ENCODE data around the gene RETSAT.
"Not testable (repeated sequence)": the region's sequence is repeated elsewhere in the genome, so short reads cannot be mapped to it uniquely, and the experiment has no call there.

Gene RETSAT

DNA sequence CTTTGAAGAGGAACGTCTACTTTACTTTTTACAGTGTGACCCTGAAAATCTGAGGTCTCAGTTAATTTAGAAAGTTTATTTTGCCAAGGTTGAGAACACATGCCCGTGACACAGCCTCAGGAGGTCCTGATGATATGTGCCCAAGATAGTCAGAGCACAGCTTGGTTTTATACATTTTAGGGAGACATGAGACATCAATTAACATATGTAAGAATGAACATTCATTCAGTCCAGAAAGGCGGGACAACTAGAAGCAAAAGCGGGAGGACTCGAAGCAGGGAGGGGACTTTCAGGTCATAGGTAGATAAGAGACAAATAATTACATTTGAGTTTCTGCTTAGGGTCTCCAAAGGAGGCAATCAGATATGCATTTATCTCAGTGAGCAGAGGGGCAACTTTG, 23.9 kb upstream of the RETSAT start:
- DNase-seq: no peak

DNA sequence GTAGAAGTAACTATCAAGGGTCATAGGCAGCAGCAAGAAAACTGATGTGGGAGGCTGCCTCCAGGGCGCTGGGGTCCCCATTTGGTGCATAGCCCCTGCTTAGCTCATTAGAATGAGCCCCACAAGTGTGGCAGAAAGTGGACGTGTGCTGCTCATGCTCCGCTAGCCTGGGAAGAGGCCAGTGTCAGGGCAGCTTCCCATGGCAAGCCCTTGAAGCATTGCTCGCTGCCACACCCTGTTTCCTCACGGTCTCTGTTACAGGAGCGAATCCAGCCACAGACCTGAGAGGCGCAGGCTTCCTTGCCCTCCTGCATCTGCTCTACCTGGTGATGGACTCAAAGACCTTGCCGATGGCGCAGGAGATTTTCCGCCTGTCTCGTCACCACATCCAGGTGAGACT, 22.8 kb upstream of the RETSAT start:
- no peak for DNase-seq

GRCh38 chr2:85376291-85377065, 22.1 kb upstream of the RETSAT start:
- no peak for DNase-seq

GRCh38 chr2:85371045-85371444, 16.7 kb upstream of the RETSAT start:
- no peak for DNase-seq

DNA sequence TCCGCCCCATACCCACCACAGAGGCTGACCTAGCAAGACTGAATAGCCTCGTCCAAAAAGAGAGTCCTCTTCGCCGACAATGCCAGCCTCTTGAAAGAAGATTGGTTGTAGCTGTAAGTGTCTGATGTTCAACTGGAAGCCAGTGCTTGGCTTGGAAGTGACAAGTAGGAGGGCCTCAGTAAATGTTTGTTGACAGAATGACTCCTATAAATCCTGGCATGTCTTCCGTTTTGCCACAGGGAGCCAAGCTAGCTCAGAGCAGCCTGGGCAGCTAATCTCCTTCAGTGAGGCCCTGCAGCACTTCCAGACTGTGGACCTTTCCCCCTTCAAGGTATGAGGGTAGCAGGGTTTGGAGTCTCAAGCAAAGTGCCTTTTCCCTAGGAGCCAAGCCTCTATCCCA, 15.2 kb upstream of the RETSAT start:
- no peak for DNase-seq

DNA sequence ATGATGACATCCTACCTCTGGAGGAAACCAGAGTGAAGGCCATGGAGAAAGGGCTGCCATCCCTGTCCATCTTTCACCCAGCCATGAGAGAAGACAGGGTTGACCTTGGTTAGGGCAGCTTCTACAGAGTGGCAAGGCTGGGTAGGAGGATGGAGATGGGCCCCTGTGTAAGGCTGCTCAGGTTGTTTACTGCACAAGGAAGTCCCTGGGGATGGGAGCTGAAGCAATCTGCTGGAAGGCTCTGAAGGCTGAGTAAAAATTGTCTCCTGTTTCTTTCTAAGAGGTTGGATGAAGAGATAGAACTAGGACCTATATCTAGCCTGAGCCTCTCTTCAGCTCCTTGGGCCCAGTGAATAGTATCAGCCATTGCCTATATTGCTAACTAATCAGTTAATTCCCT, 14.6 kb upstream of the RETSAT start:
- DNase-seq: no peak

- DNase-seq: no peak
Measured at GRCh38 chr2:85367180-85367579, 12.9 kb upstream of the RETSAT start.

- DNase-seq: not testable (repeated sequence)
Measured at GRCh38 chr2:85362653-85363387, 8.5 kb upstream of the RETSAT start.

DNA sequence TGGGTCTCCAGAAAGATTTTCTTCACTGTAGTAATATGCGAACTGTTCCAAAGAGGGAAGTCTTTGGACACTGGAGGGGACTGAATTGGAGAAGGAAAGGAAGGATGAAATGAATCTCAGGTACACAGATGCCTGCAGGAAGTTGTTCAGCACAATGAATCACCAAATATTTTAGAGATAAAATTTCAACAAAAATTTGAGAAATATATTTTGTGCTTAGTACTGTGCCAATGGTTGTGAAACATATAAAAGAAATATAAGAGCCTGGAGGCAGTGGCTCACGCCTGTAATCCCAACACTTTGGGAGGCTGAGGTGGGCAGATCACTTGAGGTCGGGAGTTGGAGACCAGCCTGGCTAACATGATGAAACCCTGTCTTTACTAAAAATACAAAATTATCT, 3.4 kb upstream of the RETSAT start:
- no peak for DNase-seq

GRCh38 chr2:85356186-85356585, 1.9 kb upstream of the RETSAT start:
- DNase-seq: no peak

DNA sequence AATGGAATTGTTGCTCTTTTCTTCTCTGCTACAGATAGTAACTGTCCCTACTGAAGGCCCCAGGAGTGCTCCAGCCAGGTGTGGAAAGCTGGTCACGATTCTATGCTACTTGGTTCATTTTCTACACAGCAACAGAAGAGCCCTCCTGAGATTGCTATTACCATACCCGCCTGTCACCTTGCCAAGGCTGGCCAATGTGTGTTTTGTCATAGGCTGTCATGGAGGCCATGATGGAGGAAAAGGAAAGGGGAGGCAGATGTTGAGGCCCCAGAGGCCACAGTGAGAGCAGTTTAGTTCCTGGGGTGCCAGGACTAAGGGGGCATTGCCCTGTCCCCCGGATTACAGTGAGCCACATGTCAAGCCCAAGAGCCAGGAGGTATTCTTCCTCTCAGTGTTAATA, 1.2 kb upstream of the RETSAT start:
- DNase-seq: no peak

- DNase-seq: no peak
Measured at GRCh38 chr2:85355073-85355410, 714 bp upstream of the RETSAT start.

DNA sequence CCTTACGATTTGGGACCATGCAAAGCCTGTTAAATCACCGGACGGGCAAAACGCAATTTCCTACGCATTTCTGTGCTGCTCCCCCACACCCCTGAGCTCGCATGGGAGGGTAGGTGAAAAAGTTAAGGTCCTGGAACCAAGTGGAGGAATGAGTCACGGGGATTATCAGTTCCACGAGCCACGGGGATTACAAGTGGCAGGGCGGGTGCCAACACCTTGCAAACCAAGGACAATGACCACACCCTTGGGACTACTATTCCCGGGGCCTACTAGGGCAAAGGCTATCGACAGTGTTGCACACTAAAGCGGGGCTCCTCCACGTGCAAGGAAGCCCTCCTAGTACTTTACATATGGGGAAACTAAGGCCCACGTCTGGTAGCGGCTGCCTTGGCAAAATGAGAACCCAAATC, 447 bp downstream of the RETSAT start:
- no peak for DNase-seq

GRCh38 chr2:85347599-85347998, 6.7 kb downstream of the RETSAT start:
- DNase-seq: no peak

- no peak for DNase-seq
Measured at GRCh38 chr2:85344356-85344954, 9.9 kb downstream of the RETSAT start.

DNA sequence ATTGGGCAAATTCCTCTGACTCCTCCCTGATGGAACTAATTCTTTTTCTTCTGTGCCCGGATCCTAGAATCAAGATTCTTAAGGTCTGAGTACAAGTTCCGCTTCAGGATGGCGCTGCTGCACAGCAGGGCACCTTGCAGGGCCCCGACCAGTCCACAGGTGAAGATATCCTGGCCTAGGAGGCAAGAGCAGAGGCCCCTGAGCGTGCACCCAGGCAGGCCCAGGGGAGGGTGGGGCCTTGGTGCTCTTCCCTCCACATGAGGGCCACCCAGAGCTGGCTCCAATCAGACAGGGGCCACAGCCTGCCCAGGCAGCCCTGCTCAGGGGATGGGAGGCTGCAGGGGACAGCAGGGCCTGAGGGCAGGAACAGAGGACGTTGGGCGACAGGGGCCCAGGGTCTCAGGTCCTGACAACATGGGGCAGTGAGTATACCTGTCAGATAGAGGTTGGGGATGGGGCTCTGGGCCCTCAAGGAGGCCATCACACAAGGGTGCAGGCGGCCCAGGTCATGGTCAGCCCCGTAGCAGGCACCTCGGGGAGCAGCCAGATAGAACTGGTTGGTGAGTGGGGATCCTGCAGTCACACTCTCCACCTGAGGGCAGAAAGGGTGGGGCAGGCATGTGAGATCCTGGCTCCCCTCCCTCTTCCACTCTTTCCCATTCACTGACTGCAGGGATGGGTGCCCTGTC, 11.0 kb downstream of the RETSAT start:
- DNase-seq: not testable (repeated sequence)

GRCh38 chr2:85342156-85342555, 12.2 kb downstream of the RETSAT start:
- no peak for DNase-seq

DNA sequence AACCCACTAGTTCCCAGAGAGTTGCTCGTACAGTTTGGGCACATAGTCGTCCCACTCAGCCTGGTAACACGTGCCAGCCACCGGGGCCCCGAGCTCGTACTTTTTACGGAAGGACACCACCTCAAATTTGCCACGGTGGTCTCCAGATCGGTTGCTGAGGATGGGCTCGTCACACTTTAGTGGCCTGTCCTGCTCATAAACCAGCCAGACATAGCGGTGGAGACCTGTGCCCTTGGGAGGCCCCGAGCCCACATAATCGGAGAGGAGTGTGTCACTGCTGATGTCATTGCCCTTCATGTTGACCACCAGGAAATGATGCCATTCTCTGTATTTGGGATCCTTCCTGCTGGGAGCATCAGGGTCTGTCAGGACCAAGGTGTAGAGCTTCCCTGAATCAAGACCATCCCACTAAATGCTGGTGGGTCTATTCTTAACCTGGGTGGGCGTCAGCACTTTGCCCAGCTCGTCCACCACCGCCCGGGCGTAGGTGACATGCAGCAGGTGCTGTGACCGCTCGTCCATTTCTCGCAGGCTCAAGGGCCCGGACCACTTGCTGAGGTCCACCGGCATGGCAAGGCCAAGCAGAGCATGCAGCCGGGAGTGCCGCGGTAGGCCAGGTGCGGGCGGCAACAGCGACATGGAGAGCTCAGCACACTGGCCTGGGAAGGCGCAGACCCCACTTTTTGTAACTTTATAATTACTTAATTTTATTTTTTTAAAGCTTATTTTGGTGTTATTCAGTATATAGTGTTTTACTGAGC, 12.9 kb downstream of the RETSAT start:
- DNase-seq: no peak

- DNase-seq: no peak
Measured at GRCh38 chr2:85340034-85340892, 14.1 kb downstream of the RETSAT start.

GRCh38 chr2:85334928-85335327, 19.4 kb downstream of the RETSAT start:
- no peak for DNase-seq

DNA sequence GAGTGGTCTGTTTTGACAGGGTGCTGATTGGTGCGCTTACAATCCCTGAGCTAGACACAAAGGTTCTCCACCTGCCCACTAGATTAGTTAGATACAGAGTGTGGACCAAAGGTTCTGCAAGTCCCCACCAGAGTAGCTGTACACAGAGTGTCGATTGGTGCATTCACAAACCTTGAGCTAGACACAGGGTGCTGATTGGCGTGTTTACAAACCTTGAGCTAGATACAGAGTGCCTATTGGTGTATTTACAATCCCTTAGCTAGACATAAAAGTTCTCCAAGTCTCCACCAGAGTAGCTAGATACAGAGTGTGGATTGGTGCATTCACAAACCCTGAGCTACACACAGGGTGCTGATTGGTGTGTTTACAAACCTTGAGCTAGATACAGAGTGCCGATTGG, 20.5 kb downstream of the RETSAT start:
- not testable (repeated sequence) for DNase-seq

All from islet precursor cell (in vitro differentiated cells).